Activated effector memory CD4-positive, alpha-beta T cell treated with Interleukin-2 at 50 U/mL for 16 hours (primary cell): Measurements from ENCODE around the gene LMTK3.

ENCODE experiments used
- DNase-seq: peaks from one replicate; pipeline ENCODE4 v3.0.0-alpha.2; 2020

LMTK3 gene

DNA sequence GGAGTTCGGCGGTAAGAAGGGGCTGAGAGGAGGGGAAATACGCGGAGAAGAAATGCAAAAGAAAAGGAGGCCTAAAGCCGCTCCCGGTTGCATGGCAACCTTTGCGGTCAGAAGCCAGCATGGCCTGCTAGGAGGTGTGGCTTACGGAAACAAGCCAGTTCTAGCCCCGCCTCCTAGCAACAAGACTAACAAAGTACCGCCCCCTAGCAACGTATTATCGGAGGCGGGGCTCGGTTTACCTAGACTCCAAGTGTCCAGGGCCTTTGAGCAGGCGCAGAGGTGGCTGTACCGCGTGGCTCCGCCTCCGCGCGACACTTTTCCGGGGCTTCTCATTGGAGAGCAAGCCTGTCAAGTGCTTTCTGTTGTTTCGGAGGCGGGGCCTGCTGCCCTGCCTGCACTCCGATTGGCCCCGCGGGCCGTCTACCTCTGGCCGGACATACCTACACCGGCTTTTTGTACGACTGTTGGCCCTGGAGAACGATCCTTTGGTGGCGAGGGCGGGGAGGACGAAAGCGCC lies 42.8 kb downstream of the LMTK3 start:
- peak; percentile 100 for DNase-seq

DNA sequence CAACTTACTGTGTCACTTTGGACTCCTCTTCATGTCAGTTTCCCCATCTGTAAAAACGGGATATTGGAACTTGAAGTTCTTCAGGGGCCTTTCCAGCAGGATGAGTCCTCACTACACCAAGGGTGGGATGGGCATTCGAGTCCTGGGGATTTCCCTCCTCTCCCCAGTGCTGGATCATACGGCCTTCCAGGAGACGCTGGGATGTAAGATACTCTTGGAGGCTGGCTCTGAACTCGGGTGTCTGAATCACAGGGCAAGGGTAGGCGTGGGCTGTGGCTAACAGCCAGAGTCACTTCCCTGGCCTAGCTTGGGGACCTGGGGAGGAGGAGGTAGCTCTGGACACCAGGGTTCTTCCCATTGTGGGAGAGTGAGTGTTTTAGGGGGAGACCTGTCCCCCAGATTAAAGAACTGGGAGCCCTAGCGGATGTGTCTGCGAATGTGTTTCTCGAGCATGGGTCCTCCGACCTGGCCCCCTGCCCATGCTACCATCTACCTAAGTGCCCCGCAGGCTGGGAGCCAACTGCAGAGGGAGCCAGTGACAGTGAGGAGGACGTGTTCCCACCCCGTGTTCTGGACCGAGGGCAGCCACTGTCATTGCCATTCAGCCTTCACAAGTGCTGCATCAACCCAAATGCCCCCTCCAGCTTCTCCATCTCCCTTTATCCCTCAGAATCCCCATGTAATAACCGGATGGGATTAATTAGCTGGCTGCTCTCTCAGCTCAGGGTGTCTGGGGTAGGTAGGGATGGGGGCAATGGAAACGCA lies 44.9 kb downstream of the LMTK3 start:
- DNase-seq: no peak

DNA sequence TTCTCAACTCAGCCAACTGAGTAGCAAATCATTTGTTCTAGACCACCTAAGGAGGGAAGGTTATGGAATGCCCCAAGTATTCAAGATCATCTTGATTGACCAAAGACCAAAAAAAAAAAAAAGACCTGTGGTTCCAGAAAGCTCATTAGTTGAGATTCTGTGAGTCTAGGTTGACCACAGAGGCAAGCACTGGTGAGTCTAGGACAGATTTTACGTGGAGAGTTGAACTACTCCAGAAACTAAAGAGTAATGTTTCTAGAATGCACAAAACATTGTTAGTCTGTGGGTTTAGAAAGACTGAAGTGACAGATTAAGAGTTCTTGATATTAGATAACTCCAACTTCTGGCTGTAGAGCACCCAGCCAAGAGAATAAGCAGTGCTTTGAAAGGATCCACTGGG lies 46.4 kb downstream of the LMTK3 start:
- no peak for DNase-seq

DNA sequence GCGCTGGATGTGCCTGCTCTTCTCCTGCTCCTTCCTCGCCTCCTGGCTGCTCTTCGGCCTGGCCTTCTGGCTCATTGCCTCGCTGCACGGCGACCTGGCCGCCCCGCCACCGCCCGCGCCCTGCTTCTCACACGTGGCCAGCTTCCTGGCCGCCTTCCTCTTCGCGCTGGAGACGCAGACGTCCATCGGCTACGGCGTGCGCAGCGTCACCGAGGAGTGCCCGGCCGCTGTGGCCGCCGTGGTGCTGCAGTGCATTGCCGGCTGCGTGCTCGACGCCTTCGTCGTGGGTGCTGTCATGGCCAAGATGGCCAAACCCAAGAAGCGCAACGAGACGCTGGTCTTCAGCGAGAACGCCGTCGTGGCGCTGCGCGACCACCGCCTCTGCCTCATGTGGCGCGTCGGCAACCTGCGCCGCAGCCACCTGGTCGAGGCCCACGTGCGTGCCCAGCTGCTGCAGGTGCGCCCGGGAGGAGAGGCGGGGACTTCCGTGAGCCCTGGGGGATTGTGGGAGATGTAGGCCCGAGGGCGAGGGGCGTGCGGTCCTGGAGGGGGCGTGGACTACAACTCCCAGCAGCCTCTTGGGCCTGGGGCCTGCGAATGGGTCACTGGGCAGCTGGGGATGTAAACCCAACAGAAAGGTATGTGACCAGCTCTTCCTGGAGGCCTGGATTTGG lies 49.5 kb downstream of the LMTK3 start:
- DNase-seq: no peak

DNA sequence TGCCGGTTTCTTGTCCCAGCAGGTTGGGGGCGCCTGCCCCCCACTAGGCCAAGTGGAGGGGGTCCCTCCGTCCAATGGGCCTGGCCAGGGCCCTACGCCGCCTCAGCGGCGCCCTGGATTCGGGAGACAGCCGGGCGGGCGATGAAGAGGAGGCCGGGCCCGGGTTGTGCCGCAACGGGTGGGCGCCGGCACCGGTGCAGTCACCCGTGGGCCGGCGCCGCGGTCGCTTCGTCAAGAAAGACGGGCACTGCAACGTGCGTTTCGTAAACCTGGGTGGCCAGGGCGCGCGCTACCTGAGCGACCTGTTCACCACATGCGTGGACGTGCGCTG lies 50.0 kb downstream of the LMTK3 start:
- no peak for DNase-seq

DNA sequence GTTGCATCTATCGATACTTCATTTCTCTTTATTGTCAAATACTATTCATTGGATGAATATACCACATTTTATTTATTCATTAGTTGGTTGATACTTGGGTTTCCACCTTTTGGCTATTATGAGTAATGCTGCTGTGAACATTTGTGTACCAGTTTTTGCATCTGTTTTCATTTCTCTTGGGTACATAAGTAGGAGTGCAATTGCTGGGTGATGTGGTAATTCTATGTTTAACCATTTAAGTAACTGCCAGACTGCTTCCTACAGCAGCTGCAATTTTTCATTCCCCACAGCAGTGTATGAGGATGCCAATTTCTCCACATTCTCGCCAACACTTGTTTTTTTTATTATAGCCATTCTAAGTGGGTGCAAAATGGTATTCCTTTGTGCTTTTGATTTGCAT lies 53.6 kb downstream of the LMTK3 start:
- DNase-seq: no peak

DNA sequence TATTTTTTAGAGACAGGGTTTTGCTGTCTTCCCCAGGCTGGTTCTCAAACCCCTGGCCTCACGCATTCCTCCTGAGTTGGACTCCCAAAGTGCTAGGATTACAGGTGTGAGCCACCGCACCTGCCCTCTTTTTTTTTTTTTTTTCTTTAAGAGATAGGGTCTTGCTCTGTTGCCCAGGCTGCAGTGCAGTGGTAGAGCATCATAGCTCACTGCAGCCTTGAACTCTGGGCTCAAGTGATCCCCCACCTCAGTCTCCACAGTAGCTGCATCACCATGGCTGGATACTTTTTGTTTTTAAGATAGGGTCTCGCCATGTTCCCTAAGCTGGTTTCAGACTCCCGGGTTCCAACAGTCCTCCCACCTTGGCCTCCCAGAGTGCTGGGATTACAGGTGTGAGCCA lies 54.8 kb downstream of the LMTK3 start:
- DNase-seq: no peak

DNA sequence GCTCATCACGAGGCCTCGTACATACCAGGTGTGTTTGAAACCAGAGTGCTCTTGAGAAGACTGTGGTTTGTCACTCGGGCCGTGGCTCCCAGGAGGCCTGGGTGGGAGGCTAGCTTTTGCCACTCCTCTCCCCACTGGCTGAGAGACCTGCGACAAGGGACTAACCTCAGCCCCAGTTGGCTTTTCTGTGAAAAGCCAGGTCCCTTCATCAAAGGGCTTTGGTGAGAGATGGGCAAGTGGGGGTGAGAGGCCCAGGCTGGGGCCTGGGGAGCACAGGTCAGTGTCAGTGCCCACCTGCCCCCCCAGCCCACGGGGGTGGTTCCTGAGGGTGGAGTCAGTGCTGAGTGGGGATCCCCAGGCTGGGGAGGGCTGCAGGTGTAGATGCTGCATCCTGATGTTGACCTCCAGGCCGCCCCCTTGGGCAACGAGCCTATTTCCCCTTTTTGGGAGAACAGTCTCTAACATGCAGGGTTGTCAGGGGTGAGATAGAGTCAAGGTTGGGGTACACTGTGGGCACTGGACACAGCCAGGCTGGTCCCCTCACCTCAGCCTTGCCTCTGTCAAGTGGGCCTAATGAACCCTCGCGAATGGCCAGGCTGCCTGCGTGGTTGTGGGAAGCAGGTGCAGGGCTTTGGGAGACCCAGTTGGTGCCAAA lies 55.6 kb downstream of the LMTK3 start:
- DNase-seq: no peak

DNA sequence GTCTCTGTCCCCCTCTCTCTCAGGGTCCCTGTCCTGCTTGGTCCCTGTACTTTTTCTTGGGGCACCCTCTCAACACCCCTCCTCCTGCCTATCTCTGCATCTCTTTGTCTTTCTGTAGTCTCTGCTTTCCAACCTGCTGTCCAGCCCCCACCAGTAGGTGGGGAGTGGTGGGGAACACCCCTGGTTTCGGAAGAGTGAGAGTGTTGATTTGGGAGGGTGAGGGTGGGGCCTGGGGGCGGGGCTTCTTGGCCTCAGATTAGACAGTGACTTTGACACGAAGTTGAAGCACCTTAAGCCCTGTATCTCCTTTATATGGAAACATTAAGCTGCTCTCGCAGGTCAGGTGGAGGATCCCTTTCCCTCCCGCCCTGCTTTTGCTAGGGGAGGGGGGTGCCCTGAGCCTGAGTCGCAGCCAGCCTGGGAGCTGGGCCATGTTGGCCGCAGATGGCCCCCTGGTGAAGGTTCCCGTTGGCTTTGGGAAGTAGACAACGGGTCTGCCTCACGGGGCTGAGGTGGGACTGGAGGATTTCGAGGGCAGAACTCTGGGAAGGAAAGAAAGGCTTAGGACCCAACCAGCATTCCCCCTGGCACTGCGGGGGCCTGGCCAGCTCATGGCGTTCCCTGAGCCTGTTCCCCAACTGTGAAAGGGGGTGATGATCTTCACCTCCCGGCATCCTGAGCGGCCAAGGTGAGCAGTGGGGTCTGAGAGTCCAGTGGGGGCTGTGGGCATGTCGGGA lies 56.3 kb downstream of the LMTK3 start, which contains the start of gene KCNJ14:
Gene KCNJ14, plus strand, starts transcription at position 404 of the 737 bp plus-strand sequence. CDS start 6,151 bp downstream, outside the sequence.
- no peak for DNase-seq

DNA sequence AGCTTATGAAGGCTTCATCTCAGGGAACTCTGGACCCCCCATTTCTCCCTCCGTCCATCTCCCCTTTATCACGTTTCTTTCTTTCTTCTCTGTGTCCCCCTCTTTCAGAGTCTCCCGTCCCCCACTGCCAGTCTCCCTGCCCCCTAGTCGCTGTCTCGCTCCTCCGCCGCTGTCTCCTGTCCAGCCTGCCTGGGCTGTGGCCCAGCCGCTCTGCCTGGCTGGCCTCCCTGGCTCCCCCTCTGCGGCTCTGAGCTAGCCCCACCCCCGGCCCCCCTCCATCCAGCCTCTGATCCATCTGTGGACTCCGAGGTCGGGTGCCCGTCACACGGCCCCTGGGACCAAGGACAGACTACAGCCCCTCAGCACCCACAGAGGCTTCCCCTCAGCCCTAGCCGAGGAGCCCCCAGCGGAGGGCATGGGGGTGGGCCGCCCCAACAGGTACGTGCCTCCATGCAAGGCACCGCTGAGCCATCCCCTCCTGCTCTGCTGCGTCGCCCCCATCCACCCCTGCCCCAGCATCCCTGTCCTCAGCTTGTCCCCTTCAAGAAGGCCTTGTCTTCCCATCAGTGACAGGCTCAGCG lies 57.4 kb downstream of the LMTK3 start:
- no peak for DNase-seq

DNA sequence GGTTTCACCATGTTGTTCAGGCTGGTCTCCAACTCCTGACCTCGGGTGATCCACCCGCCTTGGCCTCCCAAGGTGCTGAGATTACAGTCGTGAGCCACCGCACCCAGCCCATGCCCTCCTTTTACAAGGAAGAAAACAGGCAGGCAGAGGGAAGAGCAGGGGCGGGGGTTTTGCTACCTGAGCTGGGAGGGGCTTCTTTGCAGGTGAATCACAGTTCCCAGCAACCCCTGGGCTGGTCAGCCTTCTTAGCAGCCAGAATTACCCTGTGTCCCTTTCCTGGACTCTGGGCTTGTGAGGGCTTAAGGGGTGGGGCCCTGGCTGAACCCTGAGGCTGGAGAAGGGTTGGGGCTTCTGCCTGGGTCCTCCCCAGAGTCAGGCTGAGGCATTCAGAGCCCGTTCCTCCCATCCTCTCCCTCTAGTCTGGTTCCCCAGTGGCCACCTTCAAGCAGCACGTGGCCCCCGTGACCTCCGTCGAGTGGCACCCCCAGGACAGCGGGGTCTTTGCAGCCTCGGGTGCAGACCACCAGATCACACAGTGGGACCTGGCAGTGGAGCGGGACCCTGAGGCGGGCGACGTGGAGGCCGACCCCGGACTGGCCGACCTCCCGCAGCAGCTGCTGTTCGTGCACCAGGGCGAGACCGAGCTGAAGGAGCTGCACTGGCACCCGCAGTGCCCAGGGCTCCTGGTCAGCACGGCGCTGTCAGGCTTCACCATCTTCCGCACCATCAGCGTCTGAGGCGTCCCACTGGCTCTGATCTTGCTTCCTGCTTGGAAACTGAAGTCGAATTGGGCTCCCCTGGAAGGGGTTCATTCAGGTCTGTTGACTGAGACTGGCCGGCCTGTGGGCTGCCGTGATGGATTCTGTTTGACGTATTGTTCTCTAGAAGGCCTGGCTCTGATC lies 59.1 kb downstream of the LMTK3 start:
- DNase-seq: no peak

DNA sequence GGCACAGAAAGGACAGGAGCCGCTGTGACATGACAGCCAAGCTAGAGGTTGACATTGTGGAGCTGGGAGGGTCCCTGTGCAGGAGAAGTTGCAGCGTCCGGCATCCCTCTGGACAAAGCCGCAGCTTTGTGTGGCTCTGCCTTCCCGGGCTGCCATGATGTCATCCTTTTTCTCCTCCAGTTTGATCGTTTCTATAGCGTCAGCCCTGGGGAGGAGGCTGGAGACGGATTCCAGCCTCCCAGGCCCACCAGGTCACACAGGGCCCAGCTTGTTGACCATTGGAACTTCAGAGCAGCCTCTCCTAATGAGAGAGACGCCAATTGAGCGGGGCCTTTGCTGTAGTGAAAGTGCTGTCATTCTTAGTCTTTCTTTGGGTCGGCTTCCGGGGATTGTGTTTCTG lies 60.0 kb downstream of the LMTK3 start:
- DNase-seq: no peak

DNA sequence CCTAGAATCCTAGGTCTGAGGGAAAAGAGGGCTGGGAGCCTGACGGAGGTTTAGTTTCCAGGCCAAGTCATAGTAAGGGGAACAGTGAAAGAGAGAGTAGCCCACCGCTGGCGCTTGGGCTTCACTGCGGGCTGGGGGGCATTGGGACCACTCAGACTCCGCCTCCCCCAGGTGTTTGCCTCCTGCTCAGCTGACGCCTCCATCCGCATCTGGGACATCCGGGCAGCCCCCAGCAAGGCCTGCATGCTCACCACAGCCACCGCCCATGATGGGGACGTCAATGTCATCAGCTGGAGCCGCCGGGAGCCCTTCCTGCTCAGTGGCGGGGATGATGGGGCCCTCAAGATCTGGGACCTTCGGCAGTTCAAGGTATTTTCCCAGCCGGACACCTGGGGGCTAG lies 60.8 kb downstream of the LMTK3 start:
- no peak for DNase-seq

DNA sequence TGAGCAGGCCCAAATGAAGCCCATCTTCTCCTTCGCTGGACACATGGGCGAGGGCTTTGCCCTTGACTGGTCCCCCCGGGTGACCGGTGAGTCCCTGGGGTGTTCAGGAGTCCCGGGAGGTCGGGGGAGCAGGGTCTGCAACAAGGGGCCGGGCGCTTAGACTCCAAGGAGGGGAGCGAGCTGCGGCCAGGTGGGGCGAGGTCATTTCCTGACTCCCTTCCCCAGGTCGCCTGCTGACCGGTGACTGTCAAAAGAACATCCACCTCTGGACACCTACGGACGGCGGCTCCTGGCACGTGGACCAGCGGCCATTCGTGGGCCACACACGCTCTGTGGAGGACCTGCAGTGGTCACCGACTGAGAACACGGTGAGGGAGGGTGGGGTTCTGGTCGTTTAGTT lies 61.2 kb downstream of the LMTK3 start:
- DNase-seq: no peak

DNA sequence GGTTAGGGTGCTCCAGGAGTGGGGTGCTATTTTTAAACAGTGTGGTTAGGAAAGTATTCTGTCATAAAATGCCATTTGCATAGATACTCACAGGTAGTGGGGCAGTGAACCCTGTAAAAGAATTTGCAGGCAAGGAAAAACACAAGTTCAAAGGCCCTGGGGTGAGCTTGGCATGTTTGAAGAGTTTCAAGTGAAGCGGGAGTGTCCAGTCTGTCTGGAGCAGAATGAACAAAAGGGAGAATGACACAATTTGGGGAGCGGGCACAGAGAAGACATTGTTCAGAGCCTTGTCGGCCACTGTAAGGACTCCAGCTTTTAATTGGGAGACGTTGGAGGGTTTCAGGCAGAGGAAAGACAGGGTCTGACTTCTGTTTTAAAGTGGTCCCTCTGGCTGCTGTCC lies 63.1 kb downstream of the LMTK3 start:
- DNase-seq: no peak

DNA sequence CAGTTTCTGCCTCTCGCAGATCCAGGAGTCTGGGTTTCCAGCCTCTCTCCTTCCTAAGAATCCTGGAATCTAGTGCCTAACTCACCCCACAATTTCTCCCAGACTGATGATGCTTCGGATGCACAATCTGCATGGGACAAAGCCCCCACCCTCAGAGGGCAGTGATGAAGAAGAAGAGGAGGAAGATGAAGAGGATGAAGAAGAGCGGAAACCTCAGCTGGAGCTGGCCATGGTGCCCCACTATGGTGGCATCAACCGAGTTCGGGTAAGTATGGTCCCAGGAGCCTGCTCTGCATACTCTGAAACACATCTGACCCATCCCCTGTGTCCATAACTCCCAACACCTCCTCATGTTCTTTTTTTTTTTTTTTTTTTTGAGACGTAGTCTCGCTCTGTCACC lies 65.1 kb downstream of the LMTK3 start:
- DNase-seq: no peak

DNA sequence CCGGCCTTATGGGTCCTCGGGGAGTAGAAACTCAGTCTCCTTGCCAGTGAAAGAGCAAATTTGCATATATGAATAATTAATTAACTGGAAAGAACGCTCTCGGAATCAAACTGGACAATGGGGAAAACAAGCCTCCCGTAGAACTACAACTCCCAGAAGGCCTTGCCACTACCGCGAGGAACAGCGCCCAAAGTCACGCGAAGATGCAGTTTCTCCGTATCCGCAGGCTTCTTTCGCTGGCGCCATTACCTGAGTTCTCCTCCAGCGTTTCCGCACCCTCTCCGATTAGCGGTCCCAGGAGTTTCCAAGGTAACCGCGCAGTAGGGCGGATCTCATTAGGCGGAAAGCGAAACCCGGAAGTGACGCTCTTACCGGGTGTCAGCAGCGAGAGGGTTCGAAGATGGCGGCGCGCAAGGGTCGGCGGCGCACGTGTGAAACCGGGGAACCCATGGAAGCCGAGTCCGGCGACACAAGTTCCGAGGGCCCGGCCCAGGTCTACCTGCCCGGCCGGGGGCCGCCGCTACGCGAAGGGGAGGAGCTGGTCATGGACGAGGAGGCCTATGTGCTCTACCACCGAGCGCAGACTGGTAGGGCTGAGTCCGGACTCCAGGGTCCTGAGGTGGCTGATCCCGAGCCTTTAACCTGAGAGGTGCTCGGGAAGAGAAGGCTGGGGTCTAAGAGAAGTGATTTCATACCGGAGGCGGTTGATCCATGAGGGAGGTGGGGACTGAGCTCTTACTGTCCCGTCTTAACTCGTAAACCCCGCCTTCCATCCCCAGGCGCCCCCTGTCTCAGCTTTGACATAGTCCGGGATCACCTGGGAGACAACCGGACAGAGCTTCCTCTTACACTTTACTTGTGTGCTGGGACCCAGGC lies 65.8 kb downstream of the LMTK3 start, which contains the start of gene GRWD1:
Gene GRWD1, plus strand, starts transcription at position 378 of the 876 bp plus-strand sequence. Its CDS starts 23 bp downstream, at position 401.
- peak; percentile 91 for DNase-seq

DNA sequence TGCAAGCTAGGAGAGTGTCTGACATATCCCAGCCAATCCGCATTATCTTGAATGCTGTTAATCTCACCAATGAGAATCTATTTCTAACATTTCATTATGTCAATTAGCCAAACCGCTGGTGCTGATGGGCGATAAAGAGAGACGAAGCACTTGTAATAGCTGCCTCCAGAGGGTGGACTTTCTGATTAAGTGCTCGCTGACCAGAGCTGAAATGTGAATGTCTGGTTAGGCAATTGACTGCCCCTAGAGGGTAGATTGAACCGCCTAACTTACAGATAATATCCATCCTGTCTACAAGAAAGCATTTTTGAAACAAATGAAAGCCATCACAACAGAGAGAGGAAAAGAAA lies 66.4 kb downstream of the LMTK3 start:
- peak; percentile 7 for DNase-seq

DNA sequence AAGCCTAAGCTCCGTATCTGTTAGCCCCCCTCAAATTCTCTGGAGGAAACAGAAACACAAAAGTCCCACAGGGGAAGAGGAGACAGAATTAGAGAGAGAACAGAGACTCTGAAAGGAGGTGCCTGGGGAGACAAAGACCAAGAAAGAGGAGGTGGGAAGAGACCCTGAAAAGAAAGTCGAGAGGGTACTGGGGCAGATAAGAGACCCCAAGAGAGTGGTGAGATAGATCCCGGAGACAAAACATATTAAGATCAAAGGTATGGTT lies 66.8 kb downstream of the LMTK3 start:
- no peak for DNase-seq

DNA sequence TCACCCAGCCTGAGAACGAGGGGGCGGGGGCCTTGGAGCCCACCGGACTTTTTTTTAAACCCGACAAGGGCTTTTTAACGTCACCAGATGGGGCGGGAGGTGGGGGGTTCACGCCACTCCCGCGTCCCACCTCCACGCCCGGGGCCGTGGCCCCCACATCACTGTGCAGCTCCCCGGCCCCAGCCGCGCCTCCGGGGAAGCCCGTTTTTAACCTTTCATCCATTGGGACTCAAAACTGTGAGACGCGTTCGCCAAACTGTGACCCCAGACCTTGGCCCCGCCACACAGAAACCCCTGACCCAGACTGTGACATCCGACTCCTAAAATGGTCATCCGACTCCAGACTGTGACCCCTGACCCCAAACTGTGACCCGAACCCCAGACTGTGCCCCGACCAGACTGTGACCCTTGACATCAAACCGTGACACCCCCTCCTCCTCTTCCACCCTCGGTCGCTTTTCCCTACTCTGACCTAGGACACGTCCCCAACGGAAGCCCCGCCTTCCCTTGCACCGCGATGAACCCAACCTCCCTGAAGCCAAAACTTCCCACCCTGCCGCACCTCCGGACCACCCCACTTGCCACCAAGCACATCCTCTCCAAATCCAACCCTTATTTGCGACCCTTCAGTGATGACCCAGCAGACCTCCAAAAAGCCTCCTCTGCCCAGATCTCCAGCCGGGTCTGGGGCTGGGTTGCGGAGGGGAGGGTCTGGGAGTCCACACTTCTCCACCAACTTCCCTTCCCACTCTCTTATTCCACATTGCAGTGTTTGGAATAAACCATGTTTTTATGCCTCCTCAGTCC lies 67.3 kb downstream of the LMTK3 start:
- no peak for DNase-seq
